HG02885 (cell line): Measurements from ENCODE around the gene SDK1.

Experiments used
- ATAC-seq: cut with Tn5 transposase; IDR thresholded peaks from one replicate; pipeline ENCODE4 v1.9.1; 2021; ENCODE audit warnings: mild to moderate bottlenecking; ENCODE audit not compliant: unreplicated experiment, poor library complexity

Gene SDK1

DNA sequence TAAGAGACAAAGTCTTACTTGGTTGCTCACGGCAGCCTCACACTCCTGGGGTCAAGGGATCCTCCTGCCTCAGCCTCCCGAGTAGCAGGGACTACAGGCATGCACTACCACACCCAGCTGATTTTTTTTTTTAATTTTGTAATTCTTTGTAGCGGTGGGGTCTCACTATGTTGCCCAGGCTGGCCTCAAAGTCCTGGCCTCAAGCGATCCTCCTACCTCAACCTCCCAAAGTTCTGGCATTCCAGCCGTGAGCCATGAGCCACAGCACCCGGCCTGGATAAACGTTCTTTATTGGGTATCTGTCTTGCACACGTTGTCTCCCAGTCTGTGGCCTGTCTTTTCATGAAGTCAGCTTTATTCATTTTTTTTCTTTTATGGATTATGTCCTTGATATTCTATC lies 744.9 kb downstream of the SDK1 start:
- no peak for ATAC-seq

DNA sequence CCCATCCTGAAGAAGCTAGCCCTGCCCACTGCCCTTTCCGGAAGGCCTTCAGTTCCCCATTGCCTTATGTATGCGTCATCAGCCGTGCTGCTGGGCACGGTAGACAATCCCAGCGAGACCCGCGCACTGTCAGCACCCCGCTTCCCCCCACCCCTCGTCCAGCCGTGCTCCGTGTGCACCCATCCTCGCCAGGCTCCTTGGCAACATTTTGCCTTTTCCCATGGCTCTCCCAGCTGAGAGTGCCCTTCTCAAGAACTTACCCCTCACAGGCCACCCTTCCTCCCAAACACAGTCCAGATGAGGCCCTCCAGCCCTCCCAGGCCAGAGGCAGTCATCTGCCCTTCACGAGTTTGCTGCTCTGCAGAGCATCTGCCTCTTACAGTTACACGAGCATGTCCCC lies 747.3 kb downstream of the SDK1 start:
- no peak for ATAC-seq

GRCh38 chr7:4049202-4049601 lies 748.1 kb downstream of the SDK1 start:
- ATAC-seq = no peak

- no peak for ATAC-seq
Measured at GRCh38 chr7:4050126-4050660, 749.1 kb downstream of the SDK1 start.

DNA sequence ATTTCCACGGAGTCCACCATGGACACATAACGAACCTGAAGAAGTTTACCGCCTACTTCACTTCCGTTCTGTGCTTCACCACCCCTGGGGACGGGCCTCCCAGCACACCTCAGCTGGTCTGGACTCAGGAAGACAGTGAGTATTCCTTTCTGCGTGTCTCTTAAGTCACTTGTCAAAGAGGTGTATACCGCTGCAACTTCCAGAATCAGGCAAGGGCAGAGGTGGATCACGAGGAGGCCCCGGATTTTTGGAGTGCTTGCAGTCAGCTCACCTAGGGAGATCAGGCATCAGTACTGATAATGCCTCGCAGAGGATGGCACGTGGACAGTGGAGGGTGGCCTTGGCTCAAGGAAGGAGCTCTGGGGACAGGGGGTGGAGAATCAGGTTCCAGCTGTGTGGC lies 750.6 kb downstream of the SDK1 start:
- no peak for ATAC-seq

DNA sequence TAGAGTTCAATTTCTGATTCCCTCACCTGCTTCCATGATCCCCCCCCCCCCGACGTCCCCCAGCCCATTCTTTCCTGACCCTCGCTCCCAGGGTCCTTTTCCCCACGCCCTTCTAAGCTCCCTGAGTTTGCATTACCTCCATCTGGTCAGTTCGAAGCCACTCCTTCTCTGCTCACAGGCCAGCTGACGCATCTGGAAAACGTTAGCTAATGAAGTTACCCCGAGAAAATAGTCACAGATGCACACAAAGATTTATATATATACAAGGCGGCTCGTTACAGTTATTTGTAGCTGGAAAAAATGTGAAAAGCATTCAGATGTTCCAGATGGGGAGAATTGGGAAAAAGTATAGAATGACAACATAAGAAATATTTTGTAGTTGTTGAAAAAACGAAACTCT lies 751.1 kb downstream of the SDK1 start:
- ATAC-seq = no peak

DNA sequence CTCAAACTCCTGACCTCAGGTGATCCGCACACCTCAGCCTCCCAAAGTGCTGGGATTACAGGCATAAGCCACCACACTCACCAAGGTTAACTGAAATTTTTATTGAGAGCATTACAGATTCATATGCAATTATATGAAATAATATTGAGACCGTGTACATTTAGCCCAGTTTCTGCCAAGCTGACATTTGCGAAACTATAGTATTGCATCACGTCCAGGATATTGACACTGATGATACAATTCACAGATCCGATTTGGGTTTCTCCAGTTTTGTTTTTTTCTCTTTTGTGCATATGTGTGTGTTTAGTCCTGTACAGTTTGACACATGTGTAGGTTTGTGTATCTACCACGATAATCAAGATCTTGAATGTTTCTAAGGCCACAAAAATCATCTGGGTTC lies 753.1 kb downstream of the SDK1 start:
- ATAC-seq = no peak

GRCh38 chr7:4056552-4057288 lies 755.7 kb downstream of the SDK1 start:
- no peak for ATAC-seq

- ATAC-seq = no peak
Measured at GRCh38 chr7:4057289-4057616, 756.2 kb downstream of the SDK1 start.

- no peak for ATAC-seq
Measured at GRCh38 chr7:4058158-4058557, 757.1 kb downstream of the SDK1 start.

DNA sequence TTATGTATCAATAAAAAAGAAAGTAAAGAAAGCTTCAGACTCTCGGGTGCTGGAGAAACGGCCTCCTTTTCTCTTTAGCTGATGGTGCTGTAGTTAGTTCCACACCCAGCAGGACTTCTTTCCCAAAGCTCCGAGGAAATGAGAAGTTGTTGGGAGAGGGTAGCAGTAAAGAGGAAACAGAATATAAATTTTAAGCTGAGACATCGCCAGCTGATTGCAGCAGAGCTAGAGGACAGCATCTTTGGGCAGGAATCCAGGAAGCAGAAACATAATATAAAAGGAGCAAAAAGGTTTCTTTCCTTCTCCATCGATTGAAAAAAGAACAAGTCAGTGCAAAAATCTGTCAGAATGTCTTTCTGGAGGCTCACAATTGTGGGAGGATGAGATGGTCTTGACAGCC lies 764.1 kb downstream of the SDK1 start:
- no peak for ATAC-seq

- no peak for ATAC-seq
Measured at GRCh38 chr7:4066206-4066605, 765.2 kb downstream of the SDK1 start.

GRCh38 chr7:4066626-4067475 lies 765.8 kb downstream of the SDK1 start:
- ATAC-seq = no peak

DNA sequence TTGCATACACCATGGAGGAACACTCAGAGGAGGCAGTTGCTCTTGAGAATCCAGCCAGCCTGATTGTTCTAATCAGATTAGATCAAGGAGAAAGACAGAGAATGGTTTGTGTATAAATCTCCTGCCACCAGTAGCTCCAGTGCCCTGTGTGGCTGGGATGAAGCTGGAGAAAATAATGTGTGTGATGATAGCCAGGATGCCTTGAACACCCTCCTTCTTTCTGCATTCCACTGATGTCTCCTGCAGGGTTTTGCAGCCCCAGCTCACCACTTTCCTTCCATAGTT lies 766.4 kb downstream of the SDK1 start:
- ATAC-seq = no peak

- ATAC-seq = no peak
Measured at GRCh38 chr7:4067874-4068273, 766.8 kb downstream of the SDK1 start.

- ATAC-seq = no peak
Measured at GRCh38 chr7:4068286-4068685, 767.2 kb downstream of the SDK1 start.

DNA sequence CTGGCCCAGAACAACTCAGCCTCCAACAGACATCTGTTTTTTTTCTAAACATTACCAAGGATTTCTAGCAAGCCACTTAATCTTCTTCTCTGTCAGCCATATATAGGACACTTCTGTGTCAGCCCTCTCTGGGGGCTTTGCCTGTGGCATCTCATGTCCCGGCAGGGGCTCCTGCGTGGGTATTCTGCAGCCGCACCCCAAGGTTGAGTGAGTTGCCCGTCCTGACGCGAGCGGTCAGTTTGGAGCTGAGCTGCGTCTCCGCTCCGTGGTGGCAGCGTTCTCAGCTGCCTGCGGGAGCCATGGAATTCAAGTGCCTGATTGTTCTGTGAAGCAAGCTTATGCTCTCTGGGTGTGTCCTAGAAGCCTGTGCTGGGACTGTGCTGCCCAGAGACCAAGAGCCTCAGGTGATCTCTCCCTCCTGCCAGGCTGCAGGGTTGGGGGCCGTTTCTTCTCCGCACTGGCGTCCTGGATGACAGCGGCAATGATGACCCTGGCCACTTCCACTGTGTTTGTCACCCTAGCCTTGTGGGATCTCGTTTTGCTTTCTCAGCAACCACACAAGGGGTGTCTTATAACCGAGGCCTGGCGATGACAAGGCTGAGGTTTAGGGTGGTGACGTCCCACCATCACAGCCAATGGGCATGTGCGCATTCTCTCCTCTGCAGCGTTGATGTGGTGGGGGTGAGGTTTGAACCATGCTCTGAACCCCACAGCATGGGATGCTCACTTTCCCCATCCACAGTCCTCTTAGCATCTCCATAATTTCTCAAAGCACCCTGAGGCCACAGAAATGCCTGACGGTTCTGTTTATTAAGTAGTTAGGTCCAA lies 768.4 kb downstream of the SDK1 start:
- no peak for ATAC-seq

DNA sequence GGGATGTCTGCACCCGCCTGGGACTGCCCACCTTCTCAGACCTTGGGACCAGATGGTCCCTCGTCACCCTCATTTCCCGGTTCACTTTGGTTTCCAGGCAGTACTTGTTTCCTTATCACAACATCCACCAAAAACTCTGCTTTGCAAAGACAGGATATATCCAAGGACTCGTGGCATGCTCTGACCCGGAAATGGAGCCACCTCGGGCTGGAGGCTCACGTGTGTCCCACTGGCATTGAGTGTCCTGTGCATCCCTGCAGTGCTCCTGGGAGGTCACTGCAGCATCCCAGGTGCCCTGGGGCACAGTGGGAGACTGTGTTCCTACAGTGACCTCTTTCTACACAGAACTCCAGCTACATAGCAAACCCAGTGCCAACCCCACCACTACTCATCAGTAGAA lies 769.2 kb downstream of the SDK1 start:
- no peak for ATAC-seq

- no peak for ATAC-seq
Measured at GRCh38 chr7:4071370-4072058, 770.5 kb downstream of the SDK1 start.

DNA sequence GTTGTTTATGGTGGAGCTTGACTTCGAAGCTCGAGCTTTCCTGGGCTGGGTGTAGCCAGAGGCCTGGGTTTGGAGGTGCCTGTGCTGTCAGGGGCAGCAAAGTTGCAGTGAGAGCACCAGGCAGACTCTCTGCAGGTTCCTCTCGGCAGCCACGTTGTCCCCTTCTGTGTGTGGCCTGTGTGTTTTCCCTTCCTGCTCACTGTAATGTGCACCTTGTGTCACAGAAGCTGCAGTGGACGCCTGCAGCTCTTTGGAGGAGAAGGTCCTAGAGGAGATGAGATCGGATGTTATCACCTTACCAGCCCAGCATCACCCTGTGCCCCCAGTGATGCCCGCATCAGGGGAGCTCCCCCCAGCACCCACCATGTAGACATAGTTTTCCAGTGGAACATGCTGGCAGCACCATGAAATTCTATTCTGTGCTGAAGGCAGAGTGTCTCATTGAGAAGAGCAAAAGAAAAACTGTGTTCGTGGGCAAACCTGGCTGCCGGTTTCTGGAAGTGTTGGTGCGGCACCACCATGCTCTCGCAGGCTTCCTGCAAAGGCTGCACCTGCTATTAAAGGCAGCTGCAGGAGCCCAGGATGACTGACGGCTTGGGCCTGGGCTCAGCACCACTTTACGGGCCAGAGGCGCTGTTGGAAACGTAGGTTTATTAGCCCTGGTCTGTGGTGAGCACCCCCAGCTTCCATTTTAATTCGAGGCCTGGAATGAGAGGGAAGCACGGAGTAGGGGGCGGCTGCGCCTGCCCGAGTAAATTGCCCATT lies 771.3 kb downstream of the SDK1 start:
- ATAC-seq = no peak
